ENCODE results near the gene CAND2.

DNA sequence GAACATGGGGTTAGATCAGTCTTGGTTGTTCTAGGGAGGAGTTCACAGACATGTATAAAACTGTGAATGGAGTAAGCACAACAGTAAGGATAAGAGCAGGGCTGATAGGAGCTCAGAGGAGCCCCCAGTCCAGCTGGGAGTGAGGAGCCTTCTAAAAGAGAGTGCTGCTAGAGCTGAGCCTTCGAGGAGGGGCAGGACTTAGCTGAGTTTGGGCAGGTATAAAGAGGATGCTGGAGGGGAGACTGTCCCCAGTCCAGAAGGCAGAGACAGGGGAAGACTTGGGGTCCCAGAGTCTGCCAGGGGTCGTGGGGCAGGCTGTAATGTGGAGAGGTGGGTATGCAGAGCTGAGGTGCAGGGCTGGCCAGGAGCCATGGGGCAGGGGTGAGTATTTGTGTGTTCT, 12.1 kb downstream of the CAND2 start:
- no peak for TF ChIP-seq EZH2phosphoT487 (IDR thresholded peaks at IDR 0.05; ENCODE audit: insufficient read depth, low read depth)
- TF ChIP-seq EZH2 (IDR thresholded peaks at IDR 0.05; ENCODE audit: insufficient read depth, poor library complexity, severe bottlenecking) = no peak
